RKO (cell line): ENCODE results near the gene ASNSD1.
"Not testable (repeated sequence)": the region's sequence is repeated elsewhere in the genome, so short reads cannot be mapped to it uniquely, and the experiment has no call there.

ENCODE experiments used
- DNase-seq: peaks from one replicate; pipeline ENCODE4 v3.0.0-alpha.2; 2016; ENCODE audit warnings: low spot score

The ASNSD1 gene

GRCh38 chr2:189687796-189688195 is 26.5 kb downstream of the ASNSD1 start:
- not testable (repeated sequence) for DNase-seq

GRCh38 chr2:189696223-189696622 is 35.0 kb downstream of the ASNSD1 start:
- DNase-seq, result no peak

GRCh38 chr2:189698020-189698887 is 37.0 kb downstream of the ASNSD1 start:
- peak; percentile 73 for DNase-seq

GRCh38 chr2:189700681-189701080 is 39.4 kb downstream of the ASNSD1 start:
- DNase-seq, result no peak

GRCh38 chr2:189702071-189702470 is 40.8 kb downstream of the ASNSD1 start:
- DNase-seq, result no peak

GRCh38 chr2:189709501-189710221 is 48.4 kb downstream of the ASNSD1 start:
- DNase-seq, result no peak

GRCh38 chr2:189717593-189717992 is 56.3 kb downstream of the ASNSD1 start:
- DNase-seq, result not testable (repeated sequence)

GRCh38 chr2:189719571-189719970 is 58.3 kb downstream of the ASNSD1 start:
- DNase-seq, result no peak
